ENCODE results near the gene MAP2K5. TPM values are rescaled to one million over a fixed set of nuclear protein-coding genes. Genes with fewer than 3 reads are reported as not detected.

The MAP2K5 gene
- total RNA-seq, 1 donor from 2014 or later: 25.5 TPM

GRCh38 chr15:67510597-67511190 lies 31.8 kb upstream of the MAP2K5 start:
- Histone ChIP-seq H3K36me3 (peaks cover 30% of the 10 kb centered on the region), H3K4me1 (peaks cover 3% of the 10 kb centered on the region), H3K9me3 (no peaks in the 10 kb centered on the region), H3K4me3 (no peak overlapping the region), H3K27me3 (ENCODE audit: low read depth) (no peaks in the 10 kb centered on the region), H3K27ac (no peak overlapping the region)
- ATAC-seq (no peak), DNase-seq (no peak)
- intact Hi-C loops (cut with DNase I): no loop called here
- no peak for TF ChIP-seq CTCF (IDR thresholded peaks at IDR 0.05)

- no peak overlapping the region for H3K27ac ChIP-seq
- H3K27me3 ChIP-seq (ENCODE audit: low read depth): no peaks in the 10 kb centered on the region
- no peaks in the 10 kb centered on the region for H3K9me3 ChIP-seq
- DNase-seq (no peak), ATAC-seq (no peak)
- H3K36me3 ChIP-seq: peaks cover 30% of the 10 kb centered on the region
- intact Hi-C loops (cut with DNase I): no loop called here
- no peak overlapping the region for H3K4me3 ChIP-seq
- no peak for TF ChIP-seq CTCF (IDR thresholded peaks at IDR 0.05)
- no peaks in the 10 kb centered on the region for H3K4me1 ChIP-seq
Observed at GRCh38 chr15:67511606-67512005, 30.9 kb upstream of the MAP2K5 start.

- H3K4me1 ChIP-seq: no peaks in the 10 kb centered on the region
- no peak for ATAC-seq
- no peak overlapping the region for H3K27ac ChIP-seq
- no peak overlapping the region for H3K4me3 ChIP-seq
- H3K27me3 ChIP-seq (ENCODE audit: low read depth): no peaks in the 10 kb centered on the region
- peaks cover 30% of the 10 kb centered on the region for H3K36me3 ChIP-seq
- intact Hi-C loops (cut with DNase I): no loop called here
- no peak for DNase-seq
- no peak for TF ChIP-seq CTCF (IDR thresholded peaks at IDR 0.05)
- no peaks in the 10 kb centered on the region for H3K9me3 ChIP-seq
Observed at GRCh38 chr15:67512140-67512539, 30.4 kb upstream of the MAP2K5 start.

- H3K4me3 ChIP-seq: no peak overlapping the region
- DNase-seq (no peak), ATAC-seq (no peak)
- no peaks in the 10 kb centered on the region for H3K9me3 ChIP-seq
- H3K27me3 ChIP-seq (ENCODE audit: low read depth): no peaks in the 10 kb centered on the region
- intact Hi-C loops (cut with DNase I): no loop called here
- no peak overlapping the region for H3K27ac ChIP-seq
- no peaks in the 10 kb centered on the region for H3K4me1 ChIP-seq
- peaks cover 30% of the 10 kb centered on the region for H3K36me3 ChIP-seq
- no peak for TF ChIP-seq CTCF (IDR thresholded peaks at IDR 0.05)
Observed at GRCh38 chr15:67512933-67513714, 29.4 kb upstream of the MAP2K5 start.

GRCh38 chr15:67515090-67515489 lies 27.4 kb upstream of the MAP2K5 start:
- H3K36me3 ChIP-seq: peaks cover 30% of the 10 kb centered on the region
- H3K4me3 ChIP-seq: no peak overlapping the region
- no peak for ATAC-seq
- H3K9me3 ChIP-seq: no peaks in the 10 kb centered on the region
- intact Hi-C loops (cut with DNase I): no loop called here
- TF ChIP-seq CTCF (IDR thresholded peaks at IDR 0.05): no peak
- DNase-seq: no peak
- H3K27me3 ChIP-seq (ENCODE audit: low read depth): no peaks in the 10 kb centered on the region
- H3K27ac ChIP-seq: no peak overlapping the region
- H3K4me1 ChIP-seq: peaks cover 5% of the 10 kb centered on the region
